ENCODE measurements around the gene KHDRBS2. TPM values are rescaled to one million over a fixed set of nuclear protein-coding genes. Genes with fewer than 3 reads are reported as not detected.
"Not testable (repeated sequence)": the region's sequence is repeated elsewhere in the genome, so short reads cannot be mapped to it uniquely, and the experiment has no call there.

The KHDRBS2 gene
- total RNA-seq, 1 donor from 2014 or later: not detected

- DNase-seq (ENCODE audit: extremely low spot score, unreplicated experiment): no peak
- TF ChIP-seq CTCF (IDR thresholded peaks at IDR 0.05): no peak
- no peaks in the 10 kb centered on the region for H3K27me3 Mint-ChIP-seq (ENCODE audit: unreplicated experiment)
- no peaks in the 10 kb centered on the region for H3K36me3 Mint-ChIP-seq (ENCODE audit: unreplicated experiment)
- H3K4me3 Mint-ChIP-seq (ENCODE audit: unreplicated experiment): no peak overlapping the region
- H3K4me1 Mint-ChIP-seq (ENCODE audit: unreplicated experiment): no peaks in the 10 kb centered on the region
- H3K27ac Mint-ChIP-seq (ENCODE audit: unreplicated experiment): no peak overlapping the region
- no peaks in the 10 kb centered on the region for H3K9me3 Mint-ChIP-seq (ENCODE audit: unreplicated experiment)
Observed at GRCh38 chr6:61787998-61788397, 498.0 kb downstream of the KHDRBS2 start.

DNA sequence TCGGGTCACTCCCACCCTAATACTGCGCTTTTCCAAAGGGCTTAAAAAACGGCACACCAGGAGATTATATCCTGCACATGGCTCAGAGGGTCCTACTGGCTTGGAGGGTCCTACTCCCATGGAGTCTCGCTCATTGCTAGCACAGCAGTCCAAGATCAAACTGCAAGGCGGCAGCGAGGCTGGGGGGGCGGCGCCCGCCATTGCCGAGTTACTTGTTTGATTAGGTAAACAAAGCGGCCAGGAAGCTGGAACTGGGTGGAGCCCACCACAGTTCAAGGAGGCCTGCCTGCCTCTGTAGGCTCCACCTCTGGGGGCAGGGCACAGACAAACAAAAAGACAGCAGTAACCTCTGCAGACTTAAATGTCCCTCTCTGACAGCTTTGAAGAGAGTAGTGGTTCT, 516.6 kb downstream of the KHDRBS2 start:
- H3K9me3 Mint-ChIP-seq (ENCODE audit: unreplicated experiment): peaks cover 35% of the 10 kb centered on the region
- not testable (repeated sequence) for H3K36me3 Mint-ChIP-seq (ENCODE audit: unreplicated experiment); H3K27ac Mint-ChIP-seq (ENCODE audit: unreplicated experiment); DNase-seq (ENCODE audit: extremely low spot score, unreplicated experiment); H3K4me1 Mint-ChIP-seq (ENCODE audit: unreplicated experiment); H3K4me3 Mint-ChIP-seq (ENCODE audit: unreplicated experiment); H3K27me3 Mint-ChIP-seq (ENCODE audit: unreplicated experiment)

- H3K36me3 Mint-ChIP-seq (ENCODE audit: unreplicated experiment): no peaks in the 10 kb centered on the region
- H3K27me3 Mint-ChIP-seq (ENCODE audit: unreplicated experiment): no peaks in the 10 kb centered on the region
- no peak overlapping the region for H3K4me3 Mint-ChIP-seq (ENCODE audit: unreplicated experiment)
- H3K4me1 Mint-ChIP-seq (ENCODE audit: unreplicated experiment): no peaks in the 10 kb centered on the region
- H3K27ac Mint-ChIP-seq (ENCODE audit: unreplicated experiment): no peak overlapping the region
- no peak for TF ChIP-seq CTCF (IDR thresholded peaks at IDR 0.05)
- H3K9me3 Mint-ChIP-seq (ENCODE audit: unreplicated experiment): peaks cover 14% of the 10 kb centered on the region
- DNase-seq (ENCODE audit: extremely low spot score, unreplicated experiment): no peak
Observed at GRCh38 chr6:61755739-61756138, 530.3 kb downstream of the KHDRBS2 start.

GRCh38 chr6:61751986-61752385, 534.0 kb downstream of the KHDRBS2 start:
- Mint-ChIP-seq H3K36me3 (ENCODE audit: unreplicated experiment) (no peaks in the 10 kb centered on the region), H3K27ac (ENCODE audit: unreplicated experiment) (no peak overlapping the region), H3K4me1 (ENCODE audit: unreplicated experiment) (no peaks in the 10 kb centered on the region), H3K9me3 (ENCODE audit: unreplicated experiment) (peaks cover 22% of the 10 kb centered on the region), H3K27me3 (ENCODE audit: unreplicated experiment) (no peaks in the 10 kb centered on the region), H3K4me3 (ENCODE audit: unreplicated experiment) (no peak overlapping the region)
- TF ChIP-seq CTCF (IDR thresholded peaks at IDR 0.05): no peak
- DNase-seq (ENCODE audit: extremely low spot score, unreplicated experiment): no peak

DNA sequence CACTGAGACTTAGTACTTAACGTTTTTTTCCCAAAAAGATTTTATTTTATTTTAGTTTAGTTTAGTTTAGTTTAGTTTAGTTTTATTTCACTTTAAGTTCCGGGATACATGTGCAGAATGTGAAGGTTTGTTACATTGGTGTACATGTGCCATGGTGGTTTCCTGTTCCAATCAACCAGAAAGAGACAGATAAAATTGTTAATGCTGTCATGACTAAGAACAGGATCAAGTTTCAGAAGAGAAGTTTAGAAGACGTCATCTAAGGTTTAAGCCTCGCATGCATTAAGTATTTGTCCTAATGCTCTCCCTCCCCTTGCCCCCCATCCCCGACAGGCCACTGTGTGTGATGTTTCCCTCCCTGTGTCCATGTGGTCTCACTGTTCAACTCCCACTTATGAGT, 540.0 kb downstream of the KHDRBS2 start:
- no peak for DNase-seq (ENCODE audit: extremely low spot score, unreplicated experiment)
- no peak for TF ChIP-seq CTCF (IDR thresholded peaks at IDR 0.05)
- Mint-ChIP-seq H3K4me1 (ENCODE audit: unreplicated experiment) (no peaks in the 10 kb centered on the region), H3K27me3 (ENCODE audit: unreplicated experiment) (no peaks in the 10 kb centered on the region), H3K9me3 (ENCODE audit: unreplicated experiment) (peaks cover 31% of the 10 kb centered on the region), H3K36me3 (ENCODE audit: unreplicated experiment) (no peaks in the 10 kb centered on the region), H3K4me3 (ENCODE audit: unreplicated experiment) (no peak overlapping the region), H3K27ac (ENCODE audit: unreplicated experiment) (no peak overlapping the region)

DNA sequence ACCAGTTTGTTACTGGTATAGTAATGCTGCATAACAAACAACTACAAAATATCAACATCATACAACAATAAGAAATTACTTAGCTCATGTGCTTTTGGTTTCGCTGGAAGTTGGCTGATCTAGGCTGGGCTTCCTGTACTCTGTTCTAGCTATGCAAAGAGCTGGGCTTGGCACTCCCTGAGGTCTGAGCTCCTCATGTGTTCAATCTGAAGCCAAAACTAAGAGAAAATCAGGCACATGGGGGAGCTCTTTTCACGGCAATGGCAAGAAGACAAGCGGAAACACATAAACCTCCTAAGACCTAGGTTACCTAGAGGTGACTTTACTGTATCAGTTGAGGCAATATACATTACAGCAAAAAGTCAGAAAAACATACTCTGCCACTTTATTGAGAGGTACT, 574.2 kb downstream of the KHDRBS2 start:
- Mint-ChIP-seq H3K36me3 (ENCODE audit: unreplicated experiment) (no peaks in the 10 kb centered on the region), H3K27me3 (ENCODE audit: unreplicated experiment) (no peaks in the 10 kb centered on the region), H3K27ac (ENCODE audit: unreplicated experiment) (no peak overlapping the region), H3K4me3 (ENCODE audit: unreplicated experiment) (no peak overlapping the region), H3K4me1 (ENCODE audit: unreplicated experiment) (no peaks in the 10 kb centered on the region), H3K9me3 (ENCODE audit: unreplicated experiment) (peaks cover 39% of the 10 kb centered on the region)
- no peak for DNase-seq (ENCODE audit: extremely low spot score, unreplicated experiment)
- no peak for TF ChIP-seq CTCF (IDR thresholded peaks at IDR 0.05)
